ENCODE measurements around the gene PLEKHG2.

Gene PLEKHG2

GRCh38 chr19:39384839-39385568 lies 27.5 kb upstream of the PLEKHG2 start:
- no peak for DNase-seq

GRCh38 chr19:39385629-39386411 lies 26.6 kb upstream of the PLEKHG2 start:
- DNase-seq, result no peak

DNA sequence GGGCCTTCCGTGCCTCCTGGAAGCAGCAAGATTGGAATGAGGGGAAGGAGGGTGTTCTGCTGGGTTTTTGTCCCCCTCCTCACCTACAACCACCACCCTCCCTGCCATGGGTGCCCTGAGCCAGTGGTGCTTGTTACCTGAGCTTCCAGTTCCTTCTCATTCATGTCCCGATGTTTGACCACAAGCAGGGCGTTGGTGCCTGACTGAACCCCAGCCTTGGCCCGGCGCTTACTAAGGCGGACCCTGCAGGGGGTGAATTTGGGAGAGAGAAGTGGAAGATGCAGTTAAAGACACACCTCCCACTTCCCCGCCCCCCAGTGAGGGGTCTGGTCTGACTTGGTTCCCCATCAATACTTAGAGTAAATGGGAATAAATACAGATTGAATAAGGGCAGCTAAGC lies 25.9 kb upstream of the PLEKHG2 start:
- no peak for DNase-seq

- no peak for DNase-seq
These were observed 23.8 kb upstream of the PLEKHG2 start for GRCh38 chr19:39388657-39389056.

DNA sequence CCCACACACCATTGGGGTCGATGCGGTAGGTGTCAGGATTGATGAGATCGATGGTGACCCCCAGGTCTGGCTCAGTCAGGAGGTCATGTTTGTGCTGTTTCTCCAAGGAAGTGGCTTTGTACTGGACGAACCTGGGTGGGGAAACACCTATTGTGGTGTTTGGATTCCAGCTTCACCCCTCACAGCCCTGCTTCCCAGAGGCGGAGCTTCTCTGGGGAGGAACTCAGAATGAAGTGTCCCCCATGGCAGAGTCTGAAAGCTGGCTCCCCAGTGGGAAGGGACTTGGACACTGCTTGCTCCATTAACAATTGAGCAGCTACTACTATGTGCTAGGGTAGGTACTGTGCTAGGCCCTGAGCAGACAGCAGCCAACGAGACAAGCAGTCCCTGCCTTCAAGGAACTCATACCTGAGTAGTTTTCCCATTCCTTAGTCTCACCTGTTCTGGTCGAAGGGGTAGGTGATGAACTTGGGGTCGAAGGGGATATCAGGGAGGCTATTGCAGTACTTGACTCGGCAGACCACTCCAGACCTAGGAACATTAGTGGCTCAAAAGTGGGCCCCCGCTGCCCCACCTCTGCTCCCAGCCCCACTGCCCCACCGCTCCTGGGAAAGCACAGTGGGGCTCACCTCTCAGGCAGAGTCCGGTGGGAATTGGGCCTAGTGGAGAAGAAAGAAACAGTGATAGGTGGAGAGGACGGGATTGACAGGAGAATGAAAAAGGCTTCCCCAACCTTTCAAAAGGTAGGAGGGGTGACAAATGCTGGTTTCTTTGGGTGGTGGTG lies 22.6 kb upstream of the PLEKHG2 start:
- DNase-seq, result no peak

DNA sequence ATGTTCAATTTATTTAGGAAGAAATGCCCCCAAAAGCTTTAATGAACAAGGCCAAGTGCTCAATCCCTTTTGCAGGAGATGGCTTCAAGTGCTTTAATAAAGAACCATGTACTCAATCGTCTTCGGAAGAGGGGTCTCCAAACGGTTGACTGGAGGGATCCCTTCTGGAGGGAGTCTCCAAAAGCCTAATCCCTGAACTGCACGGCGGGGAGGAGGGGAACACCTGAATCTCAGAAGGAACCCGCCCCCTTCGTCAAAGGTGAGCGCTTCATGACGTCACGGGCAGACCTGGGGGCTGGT lies 22.1 kb upstream of the PLEKHG2 start:
- no peak for DNase-seq

- DNase-seq, result peak; percentile 99
These were observed 21.6 kb upstream of the PLEKHG2 start, which contains the start of the genes MED29 and PAF1 for GRCh38 chr19:39390751-39391437. MED29 (plus strand) TSS chr19:39391378; CDS start chr19:39391423, 45 bp downstream. PAF1 (minus strand) TSS chr19:39391106; CDS start chr19:39390864, 242 bp downstream.

DNA sequence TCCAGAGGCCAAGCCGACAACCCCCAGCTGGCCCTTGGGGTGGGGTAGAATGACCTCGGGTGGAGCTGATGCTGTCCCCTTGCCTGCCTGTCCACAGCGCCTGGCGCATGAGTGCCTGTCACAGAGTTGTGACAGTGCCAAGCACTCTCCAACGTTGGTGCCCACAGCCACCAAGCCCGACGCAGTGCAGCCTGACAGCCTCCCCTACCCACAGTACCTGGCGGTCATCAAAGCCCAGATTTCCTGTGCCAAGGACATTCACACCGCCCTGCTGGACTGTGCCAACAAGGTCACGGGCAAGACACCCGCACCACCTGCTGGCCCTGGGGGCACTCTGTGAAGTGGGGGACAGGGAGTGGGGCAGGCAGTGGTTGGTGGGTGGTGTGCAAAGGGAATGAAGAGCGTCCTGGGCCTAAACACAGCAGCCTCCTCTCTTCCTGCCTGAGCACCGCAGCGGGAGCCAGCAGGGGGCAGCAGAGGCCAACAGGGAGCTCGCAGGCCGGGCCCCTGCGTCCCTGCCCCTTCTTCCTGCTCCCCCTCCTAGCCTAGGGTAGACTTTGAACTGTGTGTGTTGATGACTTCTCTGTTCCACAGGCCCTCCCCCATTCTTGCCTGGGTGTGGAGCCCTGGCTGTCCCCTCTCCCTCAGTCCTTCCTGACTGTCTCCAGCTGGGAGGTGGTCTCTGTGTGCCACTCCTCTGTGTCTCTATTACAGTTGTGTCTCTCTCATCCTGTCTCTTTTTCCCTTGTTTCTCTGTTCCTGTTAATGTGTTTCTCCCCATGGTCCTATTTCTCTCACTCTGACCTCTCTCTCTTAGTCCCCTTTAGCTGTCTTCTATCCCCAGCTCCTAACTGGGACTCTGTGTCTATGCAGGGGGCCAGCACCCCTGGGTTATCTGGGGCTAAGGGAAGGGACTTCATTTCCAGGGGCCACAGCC lies 14.8 kb upstream of the PLEKHG2 start:
- DNase-seq, result peak; percentile 58

DNA sequence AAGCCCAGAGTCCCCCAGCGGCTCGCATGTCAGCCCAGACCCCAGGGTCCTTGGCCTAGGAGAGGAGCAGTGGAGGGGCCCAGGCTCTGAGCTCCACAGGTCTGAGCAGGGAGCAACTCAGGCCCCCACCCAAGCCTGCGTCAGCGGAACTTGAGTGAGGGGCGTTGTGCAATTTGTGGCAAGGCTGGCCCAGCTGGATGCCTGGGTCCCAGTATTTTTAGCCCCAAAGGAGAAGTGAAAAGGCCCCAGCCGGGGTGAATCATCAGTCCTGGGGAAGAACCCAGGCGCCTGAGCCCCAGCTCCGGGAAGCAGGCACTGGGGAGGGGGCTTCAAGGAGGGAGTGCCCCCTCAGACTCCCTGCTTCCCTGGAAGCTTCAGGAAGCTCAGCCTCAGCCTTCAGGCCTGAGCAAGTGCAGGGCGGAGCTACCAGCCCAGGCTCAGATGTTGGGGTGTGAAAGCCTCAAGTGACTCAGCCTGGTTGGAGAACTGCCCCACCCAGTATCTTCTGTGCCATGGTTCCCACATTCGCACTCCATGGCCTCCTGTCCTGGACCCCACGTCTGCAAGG lies 14.1 kb upstream of the PLEKHG2 start:
- no peak for DNase-seq

DNA sequence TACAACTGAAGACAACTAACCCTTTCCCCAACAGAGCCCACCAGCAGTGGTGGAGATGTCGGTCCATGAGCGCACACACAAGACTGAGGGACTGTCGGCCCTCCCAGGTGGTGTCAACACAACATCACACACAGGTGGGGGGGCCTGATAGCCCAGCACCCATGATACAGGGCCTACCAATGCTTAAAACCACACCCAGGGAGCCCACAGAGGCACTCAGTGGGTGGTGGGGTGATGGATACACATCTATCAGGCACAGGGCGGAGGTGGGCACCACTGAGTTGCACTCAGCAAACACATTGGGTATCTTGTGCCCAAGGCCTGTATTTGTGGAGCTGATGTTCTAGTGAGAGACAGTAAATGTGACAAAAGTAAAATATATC lies 12.8 kb upstream of the PLEKHG2 start:
- no peak for DNase-seq

- DNase-seq, result no peak
These were observed 12.4 kb upstream of the PLEKHG2 start for GRCh38 chr19:39400061-39400460.

DNA sequence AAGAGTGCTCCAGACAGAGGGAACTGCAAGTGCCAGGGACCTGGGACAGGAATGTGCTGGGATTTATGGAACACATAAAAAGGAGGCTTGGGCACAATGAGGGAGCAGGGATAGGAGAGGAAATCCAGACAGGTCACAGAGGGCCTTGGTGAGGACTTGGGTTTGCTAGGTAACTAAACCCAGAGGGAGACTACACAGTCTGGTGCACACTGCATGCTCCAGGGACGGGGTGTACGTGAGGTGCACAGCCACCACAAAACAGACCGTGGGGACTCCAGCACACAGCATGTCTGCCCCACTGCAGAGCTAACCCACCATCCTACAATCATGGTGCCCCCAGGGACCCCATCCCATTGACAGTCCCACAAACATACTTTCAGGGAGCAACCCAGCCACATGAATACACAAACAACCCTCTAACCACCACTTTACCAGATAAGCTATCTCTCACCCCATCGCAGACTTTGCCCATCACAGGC lies 11.4 kb upstream of the PLEKHG2 start:
- DNase-seq, result no peak

GRCh38 chr19:39401549-39402345 lies 10.7 kb upstream of the PLEKHG2 start:
- no peak for DNase-seq

- DNase-seq, result peak; percentile 59
These were observed 9.8 kb upstream of the PLEKHG2 start for GRCh38 chr19:39402346-39403300.

GRCh38 chr19:39403331-39404312 lies 8.8 kb upstream of the PLEKHG2 start:
- no peak for DNase-seq

DNA sequence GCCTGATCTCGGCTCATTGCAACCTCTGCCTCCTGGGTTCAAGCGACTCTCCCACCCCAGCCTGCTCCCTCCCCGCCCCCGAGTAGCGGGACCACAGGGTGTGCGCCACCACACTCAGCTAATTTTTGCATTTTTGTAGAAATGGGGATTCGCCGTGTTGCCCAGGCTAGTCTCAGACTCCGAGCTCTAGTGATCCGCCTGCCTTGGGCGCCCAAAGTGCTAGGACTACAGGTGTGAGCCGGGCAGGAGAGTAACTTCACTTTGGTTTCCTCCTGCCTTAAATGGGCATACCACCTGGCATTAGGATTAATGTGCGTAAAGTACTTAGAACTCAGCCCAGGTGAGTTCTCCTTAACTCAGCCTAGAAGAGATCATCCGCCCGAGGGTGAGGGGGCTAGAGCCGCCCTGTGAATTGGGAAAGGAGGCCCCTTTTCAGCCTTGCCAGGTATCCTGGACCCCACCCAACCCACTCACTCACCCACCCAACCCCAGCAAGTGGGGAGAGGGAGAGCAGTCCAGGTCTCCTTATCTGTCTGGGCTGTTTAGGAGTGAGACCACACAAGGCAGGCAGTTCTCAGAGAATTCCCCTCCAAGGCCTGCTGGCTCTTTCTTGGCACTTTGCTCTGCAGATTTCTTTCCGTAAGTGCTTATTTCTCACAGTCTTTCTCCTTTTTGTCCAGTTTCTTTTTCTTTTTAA lies 7.1 kb upstream of the PLEKHG2 start:
- no peak for DNase-seq

DNA sequence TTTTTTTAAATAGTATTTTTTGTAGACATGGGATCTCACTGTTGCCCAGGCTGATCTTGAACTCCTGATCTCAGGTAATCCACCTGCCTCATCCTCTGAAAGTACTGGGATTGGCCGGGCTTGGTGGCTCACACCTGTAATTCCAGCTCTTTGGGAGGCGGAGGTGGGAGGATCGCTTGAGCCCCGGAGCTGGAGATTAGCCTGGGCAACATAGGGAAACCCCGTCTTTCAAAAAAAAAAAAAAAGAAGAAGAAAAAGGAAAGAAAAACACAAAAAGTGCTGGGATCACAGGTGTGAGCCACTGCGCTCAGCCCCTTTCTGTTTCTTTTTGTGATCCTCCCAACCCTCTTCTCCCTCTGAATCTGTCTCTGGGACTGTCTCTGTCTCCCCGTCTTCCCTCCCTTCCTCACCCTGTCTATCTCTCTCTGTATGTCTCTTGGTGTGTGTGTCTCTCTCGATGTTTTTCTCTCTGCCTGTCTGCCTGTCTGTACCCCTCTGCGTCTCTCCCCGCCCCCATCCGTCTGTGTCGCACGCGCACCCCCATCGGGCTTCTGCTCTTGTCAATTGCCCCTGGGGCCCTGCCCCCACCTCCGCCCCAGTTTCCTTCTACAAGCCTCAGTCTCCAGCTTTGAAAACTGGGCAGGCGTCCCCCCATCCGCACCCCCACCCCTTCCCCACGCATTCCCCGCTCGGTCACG lies 6.4 kb upstream of the PLEKHG2 start:
- DNase-seq, result no peak

Measured in NCI-H774 (cell line).